SK-N-SH treated with all-trans-retinoic acid at 6 μM for 48 hours (cell line): ENCODE results near the gene P2RX5.

Experiments
- ARNTL ChIP-seq: fragments of 450-650 bp; formaldehyde crosslinking; IDR thresholded peaks from 2 replicates; pipeline ENCODE4 v1.5.0; 2020; ENCODE audit warnings: low read depth, mild to moderate bottlenecking, moderate library complexity, borderline replicate concordance
- BACH2 ChIP-seq: fragments of 250-450 bp; sonication (Bioruptor Pico); IDR thresholded peaks from 2 replicates; pipeline ENCODE4 v1.9.0; 2021; ENCODE audit warnings: mild to moderate bottlenecking, borderline replicate concordance
- CREB5 ChIP-seq: fragments of 250-450 bp; sonication (Bioruptor Pico); IDR thresholded peaks from 2 replicates; pipeline ENCODE4 v1.5.1; 2020; ENCODE audit warnings: low read depth, mild to moderate bottlenecking, moderate library complexity
- CSDC2 ChIP-seq: fragments of 250-450 bp; sonication (Bioruptor Pico); IDR thresholded peaks from 2 replicates; pipeline ENCODE4 v1.5.0; 2020; ENCODE audit warnings: mild to moderate bottlenecking, moderate library complexity
- CSRNP3 ChIP-seq: fragments of 250-450 bp; sonication (Bioruptor Pico); IDR thresholded peaks from 2 replicates; pipeline ENCODE4 v1.5.1; 2021; ENCODE audit warnings: mild to moderate bottlenecking, moderate library complexity
- ESRRG ChIP-seq: fragments of 250-450 bp; sonication (Bioruptor Pico); IDR thresholded peaks from 2 replicates; pipeline ENCODE4 v1.6.1; 2021; ENCODE audit warnings: mild to moderate bottlenecking
- GLIS3 ChIP-seq: fragments of 250-450 bp; sonication (Bioruptor Pico); IDR thresholded peaks from 2 replicates; pipeline ENCODE4 v1.5.0; 2020; ENCODE audit warnings: mild to moderate bottlenecking, moderate library complexity
- OSR1 ChIP-seq: fragments of 250-450 bp; sonication (Bioruptor Pico); IDR thresholded peaks from 2 replicates; pipeline ENCODE4 v1.8.0; 2022; ENCODE audit warnings: moderate library complexity, mild to moderate bottlenecking, inconsistent platforms
- PPARA ChIP-seq: fragments of 250-450 bp; sonication (Bioruptor Pico); IDR thresholded peaks from 2 replicates; pipeline ENCODE4 v1.5.0; 2020; ENCODE audit warnings: mild to moderate bottlenecking, borderline replicate concordance
- SNAI2 ChIP-seq: fragments of 250-450 bp; sonication (Bioruptor Pico); IDR thresholded peaks from 2 replicates; pipeline ENCODE4 v1.5.0; 2020; ENCODE audit warnings: mild to moderate bottlenecking, moderate library complexity
- TOX ChIP-seq: fragments of 250-450 bp; sonication (Bioruptor Pico); IDR thresholded peaks from 2 replicates; pipeline ENCODE4 v1.8.0; 2021; ENCODE audit warnings: mild to moderate bottlenecking, moderate library complexity, borderline replicate concordance
- ZC3H10 ChIP-seq: fragments of 250-450 bp; sonication (Bioruptor Pico); IDR thresholded peaks from 2 replicates; pipeline ENCODE4 v1.5.1; 2021; ENCODE audit warnings: mild to moderate bottlenecking, moderate library complexity
- ZFP3 ChIP-seq: fragments of 250-450 bp; sonication (Bioruptor Pico); IDR thresholded peaks from 2 replicates; pipeline ENCODE4 v1.5.0; 2020; ENCODE audit warnings: mild to moderate bottlenecking, moderate library complexity
- ZNF70 ChIP-seq: fragments of 450-650 bp; formaldehyde crosslinking; IDR thresholded peaks from 2 replicates; pipeline ENCODE4 v1.5.0; 2020; ENCODE audit warnings: mild to moderate bottlenecking, moderate library complexity

- TF ChIP-seq ARNTL (CRISPR knock-in tag), result no peak
- no peak for TF ChIP-seq CREB5 (CRISPR knock-in tag)
- no peak for TF ChIP-seq SNAI2 (CRISPR knock-in tag)
- TF ChIP-seq CSDC2 (CRISPR knock-in tag), result no peak
- no peak for TF ChIP-seq ZFP3 (CRISPR knock-in tag)
- no peak for TF ChIP-seq PPARA (CRISPR knock-in tag)
- TF ChIP-seq ZNF70, result no peak
- no peak for TF ChIP-seq TOX
- no peak for TF ChIP-seq ESRRG
- TF ChIP-seq GLIS3 (CRISPR knock-in tag), result no peak
- no peak for TF ChIP-seq BACH2
- TF ChIP-seq ZC3H10 (CRISPR knock-in tag), result no peak
- TF ChIP-seq OSR1 (CRISPR knock-in tag), result no peak
- no peak for TF ChIP-seq CSRNP3 (CRISPR knock-in tag)
These were observed 20.1 kb downstream of the P2RX5 start for GRCh38 chr17:3675886-3676285.
